HepG2 (cell line): ENCODE measurements around the gene MTA1. TPM values are rescaled to one million over a fixed set of nuclear protein-coding genes. Genes with fewer than 3 reads are reported as not detected.
A peak's percentile ranks its signal among the peaks of the same experiment; 100 is the strongest.

ENCODE experiments used
- ELF1 ChIP-seq: sonication (generic); formaldehyde crosslinking; IDR thresholded peaks from 2 replicates; pipeline ENCODE4 v1.4.0; 2020; ENCODE audit warnings: missing genetic modification reagents
- HNRNPK ChIP-seq: fragments of 200-400 bp; formaldehyde crosslinking; IDR thresholded peaks from 2 replicates; pipeline ENCODE4 v1.6.1; 2018; ENCODE audit warnings: low read length, low read depth, moderate library complexity, mild to moderate bottlenecking; ENCODE audit not compliant: poor library complexity, severe bottlenecking
- MTF2 ChIP-seq: sonication (generic); formaldehyde crosslinking; IDR thresholded peaks from 2 replicates; pipeline ENCODE4 v1.5.0; 2020; ENCODE audit warnings: missing genetic modification reagents, borderline replicate concordance
- PTBP1 ChIP-seq: fragments of 200-400 bp; formaldehyde crosslinking; IDR thresholded peaks from 2 replicates; pipeline ENCODE4 v1.6.1; 2018; ENCODE audit warnings: low read length, low read depth; ENCODE audit not compliant: poor library complexity, severe bottlenecking
- TIGD3 ChIP-seq: sonication (generic); formaldehyde crosslinking; IDR thresholded peaks from 2 replicates; pipeline ENCODE4 v1.5.1; 2020; ENCODE audit warnings: mild to moderate bottlenecking, missing genetic modification reagents, borderline replicate concordance
- USF2 ChIP-seq, 2 experiments: sonication (generic) in 1 of 2; formaldehyde crosslinking in 1 of 2; IDR thresholded peaks; 2 replicates each; pipeline versions ENCODE4 v1.5.1 to v1.6.1; 2011 to 2020; ENCODE audit warnings: borderline replicate concordance in 1 of 2, low read depth in 1 of 2, low read length in 1 of 2, mild to moderate bottlenecking in 1 of 2, missing genetic modification reagents in 1 of 2, moderate library complexity in 1 of 2
- ZBTB26 ChIP-seq: IDR thresholded peaks from 2 replicates; pipeline ENCODE4 v1.6.1; 2016; ENCODE audit warnings: missing compliant biosample characterization, missing genetic modification reagents, borderline replicate concordance
- ZFP36 ChIP-seq: fragments of 150-350 bp; IDR thresholded peaks from 2 replicates; pipeline ENCODE4 v1.6.1; 2018; ENCODE audit warnings: borderline replicate concordance, low read length, low read depth; ENCODE audit not compliant: partially characterized antibody
- ZNF260 ChIP-seq: sonication (generic); formaldehyde crosslinking; IDR thresholded peaks from 2 replicates; pipeline ENCODE4 v1.4.0; 2020; ENCODE audit warnings: missing genetic modification reagents, low read depth, mild to moderate bottlenecking, borderline replicate concordance
- ZNF326 ChIP-seq: sonication (generic); formaldehyde crosslinking; IDR thresholded peaks from 2 replicates; pipeline ENCODE4 v1.4.0; 2020; ENCODE audit warnings: missing genetic modification reagents, borderline replicate concordance
- ZNF432 ChIP-seq: sonication (generic); formaldehyde crosslinking; IDR thresholded peaks from 2 replicates; pipeline ENCODE4 v1.5.0; 2020; ENCODE audit warnings: missing genetic modification reagents, mild to moderate bottlenecking, borderline replicate concordance
- ZNF501 ChIP-seq: sonication (generic); formaldehyde crosslinking; IDR thresholded peaks from 2 replicates; pipeline ENCODE4 v1.5.1; 2020; ENCODE audit warnings: mild to moderate bottlenecking, moderate library complexity, missing genetic modification reagents
- ZNF710 ChIP-seq: sonication (generic); formaldehyde crosslinking; IDR thresholded peaks from 2 replicates; pipeline ENCODE4 v1.5.0; 2020; ENCODE audit warnings: mild to moderate bottlenecking, missing genetic modification reagents, borderline replicate concordance
- ZNF775 ChIP-seq: sonication (generic); formaldehyde crosslinking; IDR thresholded peaks from 2 replicates; pipeline ENCODE4 v1.4.0; 2020; ENCODE audit warnings: missing genetic modification reagents, mild to moderate bottlenecking, moderate library complexity, borderline replicate concordance
- ZNF777 ChIP-seq: sonication (generic); formaldehyde crosslinking; IDR thresholded peaks from 2 replicates; pipeline ENCODE4 v1.4.0; 2020; ENCODE audit warnings: missing genetic modification reagents
- ZNF792 ChIP-seq: IDR thresholded peaks from 2 replicates; pipeline ENCODE4 v1.6.1; 2016
- polyA plus RNA-seq, 8 experiments: library from polyadenylated mRNA; depleted of rRNA in 3 of 8; stranded (reverse) in 7 of 8; unstranded in 1 of 8; fragments of >200 nt; fragmentation: Illumina TruSeq in 4 of 8; extraction: Trizol in 4 of 8; gene quantifications; 2 replicates each; pipeline versions ENCODE4 v1.2.1 to v1.2.3, GENCODE V29; 2011 to 2016; ENCODE audit warnings: low read depth in 4 of 8, missing spikeins in 1 of 8, mixed read lengths in 1 of 8; ENCODE audit not compliant: insufficient read depth in 1 of 8
- total RNA-seq, 5 experiments: library from RNA; depleted of rRNA; stranded (reverse); fragments of >200 nt; fragmentation: Illumina TruSeq; extraction: Trizol; gene quantifications; 2 replicates each; pipeline ENCODE4 v1.2.3, GENCODE V29; 2016; ENCODE audit warnings: low read depth in 1 of 5

The MTA1 gene
- total and polyA plus RNA-seq, 2 of the 13 experiments (the other 11 are each of a cell fraction or from before 2014, with no cell fraction given), result 35.2 to 85.8 TPM

GRCh38 chr14:105499256-105500035 lies 79.8 kb downstream of the MTA1 start (continued):
- TF ChIP-seq HNRNPK (no peak), ZNF326 (CRISPR knock-in tag) (no peak), ZNF260 (CRISPR knock-in tag) (no peak), ELF1 (CRISPR knock-in tag) (peak; percentile 74), ZNF710 (CRISPR knock-in tag) (peak; percentile 36), USF2 (IDR thresholded peaks at IDR 0.05; ENCODE audit: low read depth, low read length) (no peak), USF2 (CRISPR knock-in tag; IDR thresholded peaks at IDR 0.05; ENCODE audit: borderline replicate concordance) (no peak), MTF2 (CRISPR knock-in tag) (no peak), PTBP1 (peak; percentile 29), ZNF775 (CRISPR knock-in tag) (no peak), ZNF792 (CRISPR knock-in tag) (peak; percentile 58), ZNF501 (peak; percentile 50; the same call in 1 of the 2 replicates), TIGD3 (no peak), ZFP36 (no peak), ZBTB26 (CRISPR knock-in tag) (no peak), ZNF432 (CRISPR knock-in tag) (no peak), ZNF777 (CRISPR knock-in tag) (peak; percentile 67; the same call in 1 of the 2 replicates)
